GM18858 (cell line): ENCODE data around the gene LETM1.
A peak's percentile ranks its signal among the peaks of the same experiment; 100 is the strongest.
"Not testable (repeated sequence)": the region's sequence is repeated elsewhere in the genome, so short reads cannot be mapped to it uniquely, and the experiment has no call there.

ENCODE experiments used
- ATAC-seq: cut with Tn5 transposase; IDR thresholded peaks from one replicate; pipeline ENCODE4 v1.9.1; 2021; ENCODE audit not compliant: unreplicated experiment

LETM1 gene

GRCh38 chr4:1852904-1853623 is 2.9 kb downstream of the LETM1 start:
- ATAC-seq: no peak

GRCh38 chr4:1851575-1852410 is 4.2 kb downstream of the LETM1 start:
- no peak for ATAC-seq

DNA sequence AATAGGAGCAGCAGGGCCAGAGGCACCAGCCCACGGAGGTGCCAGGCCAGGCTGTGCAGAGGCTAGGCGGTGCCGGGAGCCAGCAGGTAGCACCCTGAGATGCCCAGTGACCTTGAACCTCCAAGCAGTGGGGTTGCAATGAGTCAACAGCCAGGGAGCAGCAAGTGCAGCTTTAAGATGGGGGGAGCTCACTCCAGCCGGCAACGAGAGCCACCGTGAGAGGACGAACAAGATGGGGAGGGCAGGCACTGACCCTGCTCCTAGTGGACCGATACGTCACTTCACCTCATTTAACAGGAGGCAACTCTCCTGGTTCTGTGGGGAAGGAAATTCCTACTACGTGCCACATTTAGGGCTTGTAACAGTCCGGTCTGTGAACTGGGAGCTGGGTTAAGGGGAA is 4.8 kb downstream of the LETM1 start:
- no peak for ATAC-seq

DNA sequence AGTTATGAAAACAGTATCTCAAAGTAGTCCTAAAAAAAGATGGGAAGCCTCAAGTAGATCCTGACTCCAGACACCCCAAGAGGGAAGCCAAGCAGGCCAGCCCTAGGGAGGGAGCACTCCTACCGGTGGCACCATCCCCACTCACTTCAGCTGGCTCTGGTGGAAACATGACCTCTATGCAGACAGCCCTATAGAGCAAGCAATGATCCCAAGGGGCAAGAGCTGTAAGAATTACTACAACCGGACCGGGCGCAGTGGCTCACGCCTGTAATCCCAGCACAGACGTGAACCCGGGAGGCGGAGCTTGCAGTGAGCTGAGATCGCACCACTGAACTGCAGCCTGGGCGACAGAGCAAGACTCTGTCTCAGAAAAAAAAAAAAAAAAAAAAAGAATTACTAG is 5.7 kb downstream of the LETM1 start:
- ATAC-seq: no peak

GRCh38 chr4:1846580-1846979 is 9.4 kb downstream of the LETM1 start:
- no peak for ATAC-seq

GRCh38 chr4:1844618-1845017 is 11.3 kb downstream of the LETM1 start:
- not testable (repeated sequence) for ATAC-seq

- no peak for ATAC-seq
These were observed 12.1 kb downstream of the LETM1 start for GRCh38 chr4:1843852-1844251.

DNA sequence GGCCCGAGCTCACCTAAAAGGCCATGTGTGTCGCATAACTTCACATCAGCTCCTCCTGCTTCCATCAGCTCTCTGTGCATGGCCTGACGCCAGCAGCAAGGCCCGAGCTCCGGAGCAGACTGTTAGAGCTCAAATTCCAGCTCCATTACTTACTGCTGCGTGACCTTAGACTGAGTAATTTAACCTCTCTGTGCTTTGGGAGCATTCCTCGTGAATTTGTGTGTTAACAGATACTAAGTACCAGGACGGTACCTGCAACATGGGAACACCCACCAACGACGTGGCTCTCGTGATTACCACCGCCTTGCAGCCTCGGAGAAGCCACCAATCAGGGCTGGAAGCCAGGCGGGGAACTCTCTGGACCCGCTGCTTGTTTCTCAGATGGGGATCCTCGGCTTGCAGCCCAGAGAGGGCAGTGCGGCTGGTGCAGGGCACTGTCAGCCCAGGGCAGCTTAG is 12.9 kb downstream of the LETM1 start:
- no peak for ATAC-seq

DNA sequence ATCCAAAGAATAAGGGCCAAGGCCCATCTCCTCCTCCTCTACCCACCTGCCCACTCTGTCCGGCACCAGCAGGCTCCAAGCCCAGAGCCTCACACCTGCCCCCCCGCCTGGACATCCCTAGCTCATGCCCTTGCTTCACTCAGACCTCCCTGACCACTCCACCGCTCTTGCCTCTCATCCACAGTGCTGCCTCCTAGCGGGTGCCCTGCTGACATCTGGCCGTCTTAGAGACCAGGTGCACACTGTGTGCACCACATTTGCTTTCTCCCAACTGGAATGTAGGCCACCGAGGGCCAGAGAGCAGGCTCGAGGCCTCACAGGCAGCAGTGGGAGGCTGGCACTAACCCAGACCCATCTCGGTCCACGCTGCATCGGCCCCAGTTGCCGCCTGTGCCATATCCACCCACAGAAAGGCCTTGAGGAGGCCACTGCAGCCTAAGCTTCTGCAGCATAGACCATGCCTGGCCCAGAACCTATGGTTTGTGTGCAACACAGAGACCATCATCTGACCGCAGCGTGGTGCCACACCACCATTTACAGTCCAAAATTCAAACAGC is 13.5 kb downstream of the LETM1 start:
- no peak for ATAC-seq

- no peak for ATAC-seq
These were observed 14.1 kb downstream of the LETM1 start for GRCh38 chr4:1841887-1842210.

DNA sequence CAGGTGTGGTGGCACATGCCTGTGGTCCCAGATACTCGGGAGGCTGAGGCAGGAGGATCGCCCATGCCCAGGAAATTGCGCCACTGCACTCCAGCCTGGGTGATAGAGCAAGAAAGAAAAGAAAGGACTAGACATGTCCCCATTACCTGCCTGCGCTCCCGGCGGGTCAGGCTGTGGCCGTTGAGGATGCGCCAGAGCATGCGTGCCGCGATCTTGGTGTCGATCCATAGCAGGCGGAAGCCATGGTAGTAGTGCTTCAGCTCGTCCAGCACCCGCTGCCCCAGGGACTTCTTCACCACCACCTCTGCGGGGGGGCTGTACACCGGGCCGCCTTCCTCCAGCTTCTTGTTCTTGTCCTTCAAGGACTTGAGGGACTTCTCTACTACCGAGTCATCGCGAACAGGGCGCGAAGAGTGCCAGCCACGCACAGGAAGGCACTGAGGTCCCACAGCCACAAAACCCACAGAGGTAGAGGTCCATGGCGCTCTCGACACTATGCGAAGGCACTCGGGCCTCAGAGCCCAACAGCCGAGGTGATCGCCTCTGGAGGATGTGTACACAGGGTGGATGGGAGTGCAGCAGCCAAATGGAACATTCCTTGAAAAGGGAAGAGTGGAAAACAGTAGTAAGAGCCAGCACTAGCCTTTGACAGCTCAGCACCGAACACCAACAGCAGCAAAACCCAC is 14.6 kb downstream of the LETM1 start:
- ATAC-seq: no peak

GRCh38 chr4:1839282-1839681 is 16.7 kb downstream of the LETM1 start:
- ATAC-seq: no peak

GRCh38 chr4:1837069-1837468 is 18.9 kb downstream of the LETM1 start:
- ATAC-seq: no peak

GRCh38 chr4:1836650-1837049 is 19.3 kb downstream of the LETM1 start:
- ATAC-seq: no peak

GRCh38 chr4:1835836-1836235 is 20.1 kb downstream of the LETM1 start:
- ATAC-seq: not testable (repeated sequence)

DNA sequence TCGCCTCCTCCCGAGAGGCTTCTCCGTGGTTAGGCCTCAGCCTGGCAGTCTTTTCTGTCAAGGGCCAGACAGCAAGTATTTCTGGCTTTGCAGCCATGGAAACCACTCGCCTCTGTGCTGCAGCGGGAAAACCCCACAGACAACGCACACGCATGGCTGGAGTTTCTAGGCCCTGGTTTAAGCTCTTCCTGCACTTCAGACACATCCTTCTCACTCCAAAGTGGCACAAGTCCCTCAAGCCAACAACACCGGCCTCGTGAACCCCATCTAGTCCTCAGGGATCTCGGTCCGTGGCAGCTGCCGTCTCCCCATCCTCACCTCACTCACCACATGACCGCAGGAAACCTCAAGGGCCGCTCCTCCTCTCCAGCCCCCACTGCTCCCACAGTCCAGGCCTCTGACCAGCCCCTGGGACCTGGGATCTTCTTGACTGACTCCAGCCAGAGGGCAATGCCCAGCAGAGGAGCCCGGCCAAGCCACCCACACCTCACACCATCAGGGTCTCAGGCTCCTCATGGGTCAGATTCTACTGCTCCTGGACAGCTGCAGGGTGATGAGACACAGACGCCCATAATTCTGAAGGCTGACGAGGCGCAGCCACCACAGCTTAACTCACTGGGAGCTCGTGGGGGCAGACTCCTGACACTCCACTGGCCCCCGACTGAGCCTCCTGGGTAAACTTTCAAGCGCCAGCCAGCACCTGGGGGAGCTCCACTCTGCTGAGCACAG is 21.7 kb downstream of the LETM1 start:
- ATAC-seq: peak; percentile 50

GRCh38 chr4:1833307-1834046 is 22.5 kb downstream of the LETM1 start:
- no peak for ATAC-seq

- ATAC-seq: no peak
These were observed 23.3 kb downstream of the LETM1 start for GRCh38 chr4:1832690-1833089.

DNA sequence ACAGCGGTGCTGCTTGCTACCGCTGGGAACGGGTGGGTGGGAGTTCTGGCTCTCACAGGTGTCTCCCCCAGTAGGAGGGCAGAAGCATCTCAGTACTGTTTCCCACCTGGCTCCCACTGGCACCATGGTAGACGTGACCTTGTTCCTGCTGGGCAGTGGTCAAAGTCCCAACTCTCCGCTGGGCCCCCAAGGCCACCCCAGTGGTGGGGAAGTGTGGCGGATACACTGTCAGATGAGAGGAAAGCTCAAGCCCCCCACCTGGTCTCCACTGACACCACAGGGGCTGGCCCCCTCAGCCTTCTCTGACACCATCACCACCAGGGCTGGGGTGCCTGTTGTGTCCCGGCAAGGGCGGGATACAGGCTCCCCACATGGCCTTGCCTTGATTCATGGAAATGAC is 24.6 kb downstream of the LETM1 start:
- no peak for ATAC-seq

DNA sequence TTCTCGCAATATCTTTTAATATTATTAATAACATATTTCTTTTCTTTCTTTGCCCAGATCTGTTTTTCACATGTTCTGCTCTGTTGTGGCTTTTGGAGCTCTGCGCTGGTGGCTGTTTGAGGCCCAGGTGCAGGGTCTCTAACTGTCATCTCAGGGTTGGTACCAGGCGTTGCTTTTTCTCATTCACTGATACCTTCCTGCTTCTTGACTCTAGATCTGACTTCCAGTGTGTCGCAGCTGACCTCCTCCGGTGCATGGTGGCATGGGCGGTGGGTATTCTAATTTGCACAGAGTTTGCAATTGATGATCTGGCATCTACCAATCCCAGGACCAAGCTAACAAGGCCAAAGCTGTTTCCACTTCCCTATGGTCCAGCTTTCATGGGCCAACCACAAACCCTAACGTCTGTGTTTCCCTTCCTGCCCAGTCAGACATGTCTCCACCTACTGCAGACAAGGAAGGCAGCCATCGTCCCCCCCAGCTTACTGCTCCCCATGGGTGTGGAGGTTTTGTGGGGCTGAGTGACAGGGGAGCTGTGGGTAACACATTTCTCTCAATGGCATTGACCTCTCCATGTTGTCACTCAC is 25.2 kb downstream of the LETM1 start:
- ATAC-seq: no peak
